H1 (cell line): ENCODE data around the gene BORCS6. TPM values are rescaled to one million over a fixed set of nuclear protein-coding genes. Genes with fewer than 3 reads are reported as not detected.

Source experiments
- ASH2L ChIP-seq: fragments of 200-600, 300-600 bp; sonication (generic); IDR thresholded peaks from one replicate; pipeline ENCODE4 v1.7.1; 2017; ENCODE audit warnings: low read length
- CBX5 ChIP-seq: fragments of 300-800, 300-1000 bp; sonication (generic); IDR thresholded peaks from 2 replicates; pipeline ENCODE4 v1.7.1; 2016; ENCODE audit warnings: antibody characterized with exemption, low read length, low read depth
- CTBP2 ChIP-seq: IDR thresholded peaks from 2 replicates; pipeline ENCODE4 v1.7.0; 2011; ENCODE audit warnings: borderline replicate concordance, mild to moderate bottlenecking, moderate library complexity, mixed read lengths, low read length; ENCODE audit not compliant: insufficient read depth, insufficient read length
- EGR1 ChIP-seq: IDR thresholded peaks from 2 replicates; pipeline ENCODE4 v1.6.1; 2011; ENCODE audit warnings: low read depth, low read length, borderline replicate concordance
- EZH2 ChIP-seq: fragments of 200-600 bp; sonication (generic); IDR thresholded peaks from 2 replicates; pipeline ENCODE4 v1.7.1; 2012; ENCODE audit warnings: low read depth, mild to moderate bottlenecking, moderate library complexity, low read length, inconsistent platforms; ENCODE audit not compliant: severe bottlenecking
- KDM5A ChIP-seq: fragments of 200-600 bp; IDR thresholded peaks from 2 replicates; pipeline ENCODE4 v1.7.1; 2012; ENCODE audit warnings: mild to moderate bottlenecking, low read length, inconsistent platforms, mixed read lengths
- MAX ChIP-seq: IDR thresholded peaks from 2 replicates; pipeline ENCODE4 v1.6.1; 2012; ENCODE audit warnings: inconsistent platforms
- POLR2A ChIP-seq, 2 experiments: IDR thresholded peaks; 1 replicate in 1 of 2; 2 replicates in 1 of 2; pipeline ENCODE4 v1.6.1; 2011; ENCODE audit warnings: low read depth in 2 of 2, low read length in 2 of 2, mild to moderate bottlenecking in 2 of 2; ENCODE audit errors: control extremely low read depth in 1 of 2
- RBBP5 ChIP-seq: IDR thresholded peaks from 2 replicates; pipeline ENCODE4 v1.7.1; 2012; ENCODE audit warnings: low read depth, mild to moderate bottlenecking, inconsistent platforms, low read length, moderate library complexity, borderline replicate concordance
- RNF2 ChIP-seq: fragments of 200-900, 300-1000 bp; sonication (generic); IDR thresholded peaks from 2 replicates; pipeline ENCODE4 v1.7.1; 2016; ENCODE audit warnings: borderline replicate concordance, low read depth, mild to moderate bottlenecking, antibody characterized with exemption, low read length; ENCODE audit not compliant: poor library complexity, severe bottlenecking; ENCODE audit errors: missing control alignments
- SIN3A ChIP-seq, 2 experiments: IDR thresholded peaks in 1 of 2; conservative IDR thresholded peaks in 1 of 2; 2 replicates each; pipeline ENCODE4 v1.6.1; 2011 to 2012; ENCODE audit warnings: low read length in 2 of 2, improper control_type of control experiment in 1 of 2, low read depth in 1 of 2, mild to moderate bottlenecking in 1 of 2
- SP2 ChIP-seq: IDR thresholded peaks from 2 replicates; pipeline ENCODE4 v1.6.1; 2012; ENCODE audit warnings: mild to moderate bottlenecking, low read length, inconsistent platforms
- TEAD4 ChIP-seq: IDR thresholded peaks from 2 replicates; pipeline ENCODE4 v1.6.1; 2012; ENCODE audit warnings: low read depth, low read length, inconsistent platforms, mixed read lengths
- USF2 ChIP-seq: IDR thresholded peaks from 2 replicates; pipeline ENCODE4 v1.6.1; 2011; ENCODE audit warnings: low read length, improper control_type of control experiment
- ZNF274 ChIP-seq: IDR thresholded peaks from 2 replicates; pipeline ENCODE4 v1.7.0; 2012; ENCODE audit warnings: low read length, borderline replicate concordance; ENCODE audit errors: extremely low read depth
- polyA plus RNA-seq, 7 experiments: library from polyadenylated mRNA; depleted of rRNA in 3 of 7; stranded (reverse) in 5 of 7; unstranded in 2 of 7; fragments of >200 nt in 5 of 7; fragments of 200-250 nt in 2 of 7; gene quantifications; 1 replicate in 5 of 7; 2 replicates in 1 of 7; 4 replicates in 1 of 7; pipeline versions ENCODE4 v1.2.1 to v1.2.3, GENCODE V29; 2011 to 2013; ENCODE audit warnings: missing spikeins in 2 of 7, mixed read lengths in 2 of 7
- total RNA-seq: library from RNA; stranded (reverse); fragmentation: NEBNext Ultra II Directional; extraction: Animal tissue kit (Norgen Biotek cat#: 25700); gene quantifications from 2 replicates; pipeline ENCODE4 v1.2.1, GENCODE V29; 2021

The BORCS6 gene
- total and polyA plus RNA-seq, 2 of the 8 experiments (the other 6 are each of a cell fraction or from before 2014, with no cell fraction given): 3.3 to 3.6 TPM

- no peak for TF ChIP-seq CBX5
- TF ChIP-seq EGR1: no peak
- TF ChIP-seq ZNF274: no peak
- no peak for TF ChIP-seq CTBP2
- TF ChIP-seq USF2: no peak
- no peak; the same call in 1 of the 2 replicates for TF ChIP-seq RBBP5
- TF ChIP-seq TEAD4: peak; percentile 88
- no peak for TF ChIP-seq SIN3A (conservative IDR thresholded peaks at IDR 0.05 in 1 of 2, IDR thresholded peaks at IDR 0.05 in 1 of 2; ENCODE audit: low read depth in 1 of 2, low read length in 2 of 2)
- no peak for TF ChIP-seq POLR2A (IDR thresholded peaks at IDR 0.05; ENCODE audit: control extremely low read depth in 1 of 2, low read depth in 2 of 2, low read length in 2 of 2)
- TF ChIP-seq MAX: peak; percentile 40; the same call in 1 of the 2 replicates
- TF ChIP-seq RNF2: no peak
- peak; percentile 69 for TF ChIP-seq ASH2L
- no peak for TF ChIP-seq EZH2
- TF ChIP-seq SP2: no peak
- TF ChIP-seq KDM5A: no peak
These were observed 3.0 kb downstream of the BORCS6 start (continued) for GRCh38 chr17:8186787-8187516.
